Right renal pelvis (tissue), 4 donors: ENCODE measurements around the gene RIPK4. TPM values are rescaled to one million over a fixed set of nuclear protein-coding genes. Genes with fewer than 3 reads are reported as not detected.

Source experiments
- DNase-seq, 4 donors: peaks; one replicate each; pipeline ENCODE4 v3.0.0-alpha.2; 2013; ENCODE audit warnings: low read depth in 4 of 4, low spot score in 3 of 4, missing footprints in 1 of 4
- polyA plus RNA-seq, 4 donors: library from polyadenylated mRNA; unstranded; fragments of 120-200 nt; gene quantifications; one replicate each; pipeline ENCODE4 v1.2.1, GENCODE V29; 2013; ENCODE audit not compliant: insufficient read length in 4 of 4

The RIPK4 gene
- polyA plus RNA-seq: 10 to 100 TPM; 16.5 to 22.4 (median 18.5) TPM

- peak in 1 of 4 donors; percentile 68 for DNase-seq
These were observed at the start of gene RIPK4 for GRCh38 chr21:41766883-41767605. RIPK4 (minus strand) TSS chr21:41767052; CDS start chr21:41767041, 11 bp downstream.

- no peak for DNase-seq
These were observed 49.1 kb upstream of the RIPK4 start for GRCh38 chr21:41815652-41816582.

DNA sequence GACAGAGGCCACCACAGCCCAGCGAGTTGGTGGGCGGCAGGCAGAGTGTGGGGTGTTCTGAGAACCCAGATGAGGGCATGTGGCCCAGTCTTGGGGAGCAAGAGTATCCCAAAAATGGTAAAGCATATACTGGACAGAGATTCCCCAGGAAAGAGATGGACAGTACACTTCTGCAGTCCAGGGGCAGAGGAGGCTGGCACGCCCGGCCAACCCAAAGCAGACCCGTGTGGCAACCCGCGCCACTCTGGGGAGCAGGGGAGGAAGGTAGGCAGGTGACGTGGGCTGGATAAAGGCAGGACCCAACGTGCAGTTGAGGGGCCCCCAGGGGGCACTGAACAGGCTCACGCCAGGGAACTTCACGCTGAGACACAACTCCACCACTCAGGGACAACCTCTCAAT lies 46.4 kb upstream of the RIPK4 start:
- no peak for DNase-seq

GRCh38 chr21:41812679-41813078 lies 45.8 kb upstream of the RIPK4 start:
- no peak for DNase-seq

GRCh38 chr21:41810597-41810932 lies 43.7 kb upstream of the RIPK4 start:
- DNase-seq: no peak

DNA sequence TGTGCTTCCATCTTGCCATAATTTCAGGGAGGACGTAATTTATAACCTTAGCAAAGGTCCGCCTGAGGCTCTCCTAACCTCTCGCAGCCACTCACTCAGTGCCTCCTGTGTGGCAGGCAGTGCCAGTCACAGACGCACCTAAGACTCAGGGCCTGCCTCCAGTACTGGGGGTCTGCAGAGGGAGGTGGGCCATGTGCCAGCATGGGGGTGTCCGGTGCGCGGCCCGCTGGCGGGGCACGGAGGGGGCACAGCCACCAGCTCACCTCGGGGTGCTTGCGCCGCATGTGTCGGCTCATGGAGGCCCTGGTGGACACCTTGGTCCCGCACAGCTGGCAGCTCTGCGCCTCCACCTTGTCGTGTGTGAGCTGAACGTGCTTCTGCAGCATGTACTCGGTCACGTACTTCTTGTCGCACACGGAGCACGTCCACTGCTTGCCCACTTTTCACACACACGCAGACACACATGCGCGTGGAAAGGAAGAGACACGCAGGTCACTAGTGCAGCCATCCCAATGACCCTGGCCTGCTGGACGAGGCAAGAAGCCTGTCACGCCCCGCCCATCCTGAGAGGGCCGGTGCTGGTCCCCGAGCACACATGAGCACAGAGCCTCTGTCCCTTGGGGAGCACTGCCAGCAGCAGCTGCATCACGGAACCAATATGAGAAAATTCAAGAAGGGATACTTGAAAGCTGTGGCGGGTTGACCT lies 43.2 kb upstream of the RIPK4 start:
- DNase-seq: no peak

- DNase-seq: no peak
These were observed 42.0 kb upstream of the RIPK4 start for GRCh38 chr21:41808846-41809245.

GRCh38 chr21:41808094-41808493 lies 41.2 kb upstream of the RIPK4 start:
- DNase-seq: no peak

- DNase-seq: no peak
These were observed 39.9 kb upstream of the RIPK4 start for GRCh38 chr21:41806773-41807172.

DNA sequence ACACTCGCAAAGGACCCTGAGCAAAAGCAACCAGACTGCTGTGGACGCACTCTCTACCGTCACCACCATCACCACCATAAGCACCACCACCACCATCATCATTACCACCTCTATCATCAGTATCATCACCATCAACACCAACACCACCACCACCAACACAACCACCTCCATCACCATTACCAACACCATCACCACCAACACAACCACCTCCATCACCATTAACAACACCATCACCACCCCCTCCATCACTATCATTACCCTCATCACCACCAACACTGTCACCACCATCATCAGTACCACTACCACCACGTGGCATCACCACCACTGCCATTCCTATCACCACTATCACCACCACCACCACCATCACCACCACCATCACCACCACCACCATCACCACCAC lies 38.8 kb upstream of the RIPK4 start:
- DNase-seq: no peak

GRCh38 chr21:41805038-41805437 lies 38.2 kb upstream of the RIPK4 start:
- DNase-seq: no peak

- no peak for DNase-seq
These were observed 37.5 kb upstream of the RIPK4 start for GRCh38 chr21:41804381-41804780.

GRCh38 chr21:41803316-41803715 lies 36.5 kb upstream of the RIPK4 start:
- DNase-seq: no peak

- DNase-seq: no peak
These were observed 35.8 kb upstream of the RIPK4 start for GRCh38 chr21:41802684-41803083.

- no peak for DNase-seq
These were observed 35.3 kb upstream of the RIPK4 start for GRCh38 chr21:41802198-41802584.

- DNase-seq: no peak
These were observed 34.7 kb upstream of the RIPK4 start for GRCh38 chr21:41801321-41802197.

GRCh38 chr21:41800425-41801320 lies 33.8 kb upstream of the RIPK4 start:
- no peak for DNase-seq

DNA sequence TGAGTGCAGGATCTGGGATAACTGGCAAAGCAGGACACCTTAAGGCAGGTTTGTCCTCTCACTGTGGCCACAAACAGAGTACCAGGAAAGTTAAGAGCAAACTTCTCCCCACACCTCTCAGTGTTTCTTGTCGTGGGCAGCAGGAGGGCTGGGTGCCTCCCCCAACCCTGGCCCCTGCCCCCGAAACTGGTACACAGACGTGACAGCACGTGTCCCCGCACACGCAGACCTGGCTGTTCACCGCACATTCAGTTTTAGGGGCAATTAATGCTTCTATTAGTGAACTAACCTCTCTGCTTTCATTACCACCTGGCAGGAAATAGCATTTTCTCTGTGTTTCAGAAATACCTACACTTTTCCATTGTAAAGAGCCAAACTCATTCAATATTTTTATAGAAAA lies 32.9 kb upstream of the RIPK4 start:
- no peak for DNase-seq

DNA sequence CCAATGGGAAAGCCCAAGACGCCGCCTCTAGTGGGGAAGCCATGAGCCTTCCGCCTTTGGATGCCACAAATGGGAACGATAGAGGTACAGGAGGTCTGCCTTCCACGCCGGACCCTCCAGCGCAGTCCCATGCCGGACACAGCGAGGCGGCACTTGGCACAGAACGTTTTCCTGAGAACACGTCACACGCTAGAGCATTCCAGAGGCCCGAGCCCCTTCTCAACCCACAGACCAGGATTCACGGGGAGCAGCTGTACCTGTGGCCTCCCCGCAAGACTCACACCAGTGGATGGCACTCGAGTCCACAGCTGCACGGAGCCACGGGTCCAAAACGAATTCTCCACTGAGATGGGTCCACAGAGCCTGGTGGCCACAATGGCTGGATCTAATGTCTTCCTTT lies 31.5 kb upstream of the RIPK4 start:
- no peak for DNase-seq
